SK-N-SH (cell line): ENCODE data around the gene THADA. TPM values are rescaled to one million over a fixed set of nuclear protein-coding genes. Genes with fewer than 3 reads are reported as not detected.

ENCODE experiments used
- CTCF ChIA-PET: fragments of 300-600, 350-600 bp; formaldehyde crosslinking; extraction: SDS; loops from one replicate; lab custom pipeline; 2021; lab: Yijun Ruan, JAX
- POLR2A ChIA-PET: fragments of 350-600 bp; sonication (Branson Sonifier 250); formaldehyde crosslinking; extraction: SDS; loops from one replicate; lab custom pipeline; 2020; ENCODE audit warnings: antibody characterized with exemption, inconsistent platforms; lab: Yijun Ruan, JAX
- DNase-seq: peaks from one replicate; pipeline ENCODE4 v3.0.0; 2012
- H2AFZ ChIP-seq: fragments of 200-600 bp; sonication (generic); 2 replicates; pipeline ENCODE4 v1.8.1; 2016; ENCODE audit warnings: antibody characterized with exemption, mild to moderate bottlenecking, low read depth
- H3F3A ChIP-seq: fragments of 200-600 bp; sonication (generic); replicated peaks from 2 replicates; pipeline ENCODE3; 2016; ENCODE audit warnings: antibody characterized with exemption, mild to moderate bottlenecking; ENCODE audit not compliant: insufficient read depth
- H3K27ac ChIP-seq, 2 experiments: fragments of 200-500 bp in 1 of 2; fragments of 200-600 bp in 1 of 2; sonication (Bioruptor generic) in 1 of 2; sonication (generic), shearing (Covaris generic) in 1 of 2; 2 replicates each; pipeline versions ENCODE4 v1.5.1 to v1.6.1; 2014 to 2016; ENCODE audit warnings: low read depth in 2 of 2, inconsistent platforms in 1 of 2, low read length in 1 of 2, mild to moderate bottlenecking in 1 of 2, mixed read lengths in 1 of 2
- H3K27me3 ChIP-seq: fragments of 200-600 bp; sonication (generic), shearing (Covaris generic); 2 replicates; pipeline ENCODE4 v1.6.1; 2016; ENCODE audit warnings: mixed run types; ENCODE audit not compliant: insufficient read depth
- H3K36me3 ChIP-seq, 2 experiments: fragments of 200-500 bp in 1 of 2; fragments of 200-600 bp in 1 of 2; sonication (Bioruptor generic) in 1 of 2; sonication (generic) in 1 of 2; replicated peaks in 1 of 2; 2 replicates each; pipeline versions ENCODE3 to v1.5.1; 2014 to 2016; ENCODE audit warnings: low read length in 1 of 2, mild to moderate bottlenecking in 1 of 2; ENCODE audit not compliant: insufficient read depth in 2 of 2, control insufficient read depth in 1 of 2
- H3K4me1 ChIP-seq, 2 experiments: fragments of 200-500 bp in 1 of 2; fragments of 200-600 bp in 1 of 2; sonication (Bioruptor generic) in 1 of 2; sonication (generic), shearing (Covaris generic) in 1 of 2; 2 replicates each; pipeline versions ENCODE4 v1.5.1 to v1.6.1; 2014 to 2016; ENCODE audit warnings: low read depth in 1 of 2, low read length in 1 of 2, mixed run types in 1 of 2; ENCODE audit not compliant: insufficient read depth in 2 of 2, control insufficient read depth in 1 of 2
- H3K4me2 ChIP-seq: fragments of 200-600 bp; sonication (generic), shearing (Covaris generic); 2 replicates; pipeline ENCODE4 v1.6.1; 2017; ENCODE audit warnings: mixed run types
- H3K4me3 ChIP-seq, 2 experiments: fragments of 200-500 bp in 1 of 2; fragments of 200-600 bp in 1 of 2; sonication (Bioruptor generic) in 1 of 2; sonication (generic), shearing (Covaris generic) in 1 of 2; 2 replicates each; pipeline versions ENCODE4 v1.5.1 to v1.8.1; 2014 to 2016; ENCODE audit warnings: low read depth in 2 of 2, inconsistent platforms in 1 of 2, low read length in 1 of 2, mild to moderate bottlenecking in 1 of 2, mixed read lengths in 1 of 2, moderate library complexity in 1 of 2
- H3K79me2 ChIP-seq: fragments of 200-600 bp; sonication (generic); 2 replicates; pipeline ENCODE4 v1.8.1; 2017; ENCODE audit warnings: mild to moderate bottlenecking; ENCODE audit not compliant: insufficient read depth
- H3K9ac ChIP-seq: fragments of 200-600 bp; sonication (generic); 2 replicates; pipeline ENCODE4 v1.6.1; 2017; ENCODE audit warnings: mixed run types
- H3K9me2 ChIP-seq: fragments of 200-600 bp; sonication (generic); 2 replicates; pipeline ENCODE4 v1.6.1; 2017; ENCODE audit warnings: mixed run types
- H3K9me3 ChIP-seq: fragments of 200-600 bp; sonication (generic); 2 replicates; pipeline ENCODE4 v1.6.1; 2017; ENCODE audit warnings: mixed run types, mild to moderate bottlenecking, moderate library complexity
- H4K20me1 ChIP-seq: fragments of 200-600 bp; sonication (generic); 2 replicates; pipeline ENCODE4 v1.6.1; 2017; ENCODE audit warnings: mild to moderate bottlenecking, mixed run types; ENCODE audit not compliant: insufficient read depth
- CTCF ChIP-seq: fragments of 200-600 bp; sonication (generic); IDR thresholded peaks from 2 replicates; pipeline ENCODE4 v1.6.1; 2017; ENCODE audit warnings: antibody characterized with exemption, mild to moderate bottlenecking, moderate library complexity
- ELF1 ChIP-seq: IDR thresholded peaks from 2 replicates; pipeline ENCODE4 v1.4.0; 2012
- EP300 ChIP-seq, 2 experiments: IDR thresholded peaks; 2 replicates each; pipeline versions ENCODE4 v1.4.0 to v1.6.1; 2012; ENCODE audit warnings: borderline replicate concordance in 1 of 2, low read depth in 1 of 2, low read length in 1 of 2
- FOSL2 ChIP-seq: IDR thresholded peaks from 2 replicates; pipeline ENCODE4 v1.4.0; 2012; ENCODE audit warnings: low read depth, mild to moderate bottlenecking, moderate library complexity, borderline replicate concordance
- GATA2 ChIP-seq: sonication (generic); formaldehyde crosslinking; IDR thresholded peaks from 2 replicates; pipeline ENCODE4 v1.5.0; 2020; ENCODE audit warnings: mild to moderate bottlenecking, missing genetic modification reagents
- IRF3 ChIP-seq: fragments of 150-350 bp; IDR thresholded peaks from 2 replicates; pipeline ENCODE4 v1.6.1; 2016; ENCODE audit warnings: mild to moderate bottlenecking, low read depth, low read length
- MAX ChIP-seq: IDR thresholded peaks from 2 replicates; pipeline ENCODE4 v1.4.0; 2012; ENCODE audit warnings: low read depth
- MEF2A ChIP-seq: IDR thresholded peaks from 2 replicates; pipeline ENCODE4 v1.4.0; 2012; ENCODE audit warnings: low read depth, borderline replicate concordance
- MXI1 ChIP-seq: IDR thresholded peaks from 2 replicates; pipeline ENCODE4 v1.6.1; 2012; ENCODE audit warnings: mild to moderate bottlenecking, low read depth, low read length, improper control_type of control experiment
- NFIC ChIP-seq: IDR thresholded peaks from 2 replicates; pipeline ENCODE4 v1.4.0; 2012; ENCODE audit warnings: borderline replicate concordance
- RCOR1 ChIP-seq: fragments of 150-350 bp; IDR thresholded peaks from 2 replicates; pipeline ENCODE4 v1.6.1; 2017; ENCODE audit warnings: antibody characterized with exemption, low read length
- RFX5 ChIP-seq: IDR thresholded peaks from 2 replicates; pipeline ENCODE4 v1.6.1; 2012; ENCODE audit warnings: mild to moderate bottlenecking, improper control_type of control experiment, low read length
- SIN3A ChIP-seq: IDR thresholded peaks from 2 replicates; pipeline ENCODE4 v1.6.1; 2012; ENCODE audit warnings: low read depth, mild to moderate bottlenecking, low read length, moderate library complexity, borderline replicate concordance
- TAF1 ChIP-seq: IDR thresholded peaks from 2 replicates; pipeline ENCODE4 v1.6.1; 2012; ENCODE audit warnings: low read depth, mild to moderate bottlenecking, low read length, moderate library complexity, borderline replicate concordance
- TCF12 ChIP-seq: IDR thresholded peaks from 2 replicates; pipeline ENCODE4 v1.4.0; 2012
- WGBS: methylation state at CpG from one replicate; pipeline ENCODE4 v1.1.6; 2017; ENCODE audit warnings: low lambda C conversion rate; 5-methylcytosine and 5-hydroxymethylcytosine counted together
- polyA plus RNA-seq, 3 experiments: library from polyadenylated mRNA; depleted of rRNA; stranded (reverse); fragments of >200 nt; gene quantifications; 2 replicates each; pipeline ENCODE4 v1.2.3, GENCODE V29; 2012
- TF ChIP-seq, protein P1 (sequence below): IDR thresholded peaks from 2 replicates; pipeline ENCODE4 v1.6.1; 2012; ENCODE audit warnings: mild to moderate bottlenecking, low read depth, low read length, moderate library complexity
- TF ChIP-seq, protein P2 (sequence below): fragments of 150-350 bp; IDR thresholded peaks from 2 replicates; pipeline ENCODE4 v1.6.1; 2017; ENCODE audit warnings: antibody characterized with exemption, low read length, low read depth, borderline replicate concordance

THADA gene
- polyA plus RNA-seq, 1 of the 3 experiments (the other 2 are of a cell fraction): 25.6 TPM

DNA sequence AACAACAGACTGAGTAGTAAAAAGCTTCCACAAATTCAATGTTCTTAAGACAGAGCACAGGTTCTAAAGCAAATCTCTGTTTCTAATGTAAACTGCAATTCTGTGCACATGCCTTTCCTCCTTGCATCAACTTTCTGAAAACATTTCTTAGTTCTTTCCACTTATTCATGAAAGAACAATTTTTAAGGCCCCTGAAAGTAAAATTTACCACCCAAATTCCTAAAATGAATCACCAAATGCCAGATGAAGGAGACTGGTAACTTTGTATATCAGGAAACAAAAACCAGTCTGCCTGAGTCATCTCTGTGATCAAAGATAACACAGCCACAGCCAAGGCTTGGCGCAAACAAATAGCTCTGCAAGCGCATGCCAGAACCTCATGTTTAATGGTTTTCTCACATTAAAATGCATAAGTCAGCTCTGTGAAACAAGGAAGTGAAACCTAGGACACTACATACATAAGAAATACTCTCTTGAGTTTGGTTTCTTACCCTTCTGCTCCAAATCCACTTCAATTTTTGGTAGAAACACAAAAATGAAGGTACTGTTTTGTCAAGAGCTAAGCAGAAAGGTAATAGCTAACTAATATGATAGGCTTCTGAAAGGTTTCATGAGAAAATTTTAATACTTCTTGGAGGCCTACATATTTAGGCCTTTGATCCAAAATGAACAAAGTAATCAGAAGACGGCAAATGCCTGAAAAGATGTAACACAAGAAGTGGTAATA is 169.4 kb downstream of the THADA start (continued):
- TF ChIP-seq, protein P1, sequence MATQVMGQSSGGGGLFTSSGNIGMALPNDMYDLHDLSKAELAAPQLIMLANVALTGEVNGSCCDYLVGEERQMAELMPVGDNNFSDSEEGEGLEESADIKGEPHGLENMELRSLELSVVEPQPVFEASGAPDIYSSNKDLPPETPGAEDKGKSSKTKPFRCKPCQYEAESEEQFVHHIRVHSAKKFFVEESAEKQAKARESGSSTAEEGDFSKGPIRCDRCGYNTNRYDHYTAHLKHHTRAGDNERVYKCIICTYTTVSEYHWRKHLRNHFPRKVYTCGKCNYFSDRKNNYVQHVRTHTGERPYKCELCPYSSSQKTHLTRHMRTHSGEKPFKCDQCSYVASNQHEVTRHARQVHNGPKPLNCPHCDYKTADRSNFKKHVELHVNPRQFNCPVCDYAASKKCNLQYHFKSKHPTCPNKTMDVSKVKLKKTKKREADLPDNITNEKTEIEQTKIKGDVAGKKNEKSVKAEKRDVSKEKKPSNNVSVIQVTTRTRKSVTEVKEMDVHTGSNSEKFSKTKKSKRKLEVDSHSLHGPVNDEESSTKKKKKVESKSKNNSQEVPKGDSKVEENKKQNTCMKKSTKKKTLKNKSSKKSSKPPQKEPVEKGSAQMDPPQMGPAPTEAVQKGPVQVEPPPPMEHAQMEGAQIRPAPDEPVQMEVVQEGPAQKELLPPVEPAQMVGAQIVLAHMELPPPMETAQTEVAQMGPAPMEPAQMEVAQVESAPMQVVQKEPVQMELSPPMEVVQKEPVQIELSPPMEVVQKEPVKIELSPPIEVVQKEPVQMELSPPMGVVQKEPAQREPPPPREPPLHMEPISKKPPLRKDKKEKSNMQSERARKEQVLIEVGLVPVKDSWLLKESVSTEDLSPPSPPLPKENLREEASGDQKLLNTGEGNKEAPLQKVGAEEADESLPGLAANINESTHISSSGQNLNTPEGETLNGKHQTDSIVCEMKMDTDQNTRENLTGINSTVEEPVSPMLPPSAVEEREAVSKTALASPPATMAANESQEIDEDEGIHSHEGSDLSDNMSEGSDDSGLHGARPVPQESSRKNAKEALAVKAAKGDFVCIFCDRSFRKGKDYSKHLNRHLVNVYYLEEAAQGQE: peak; percentile 82
- TF ChIP-seq IRF3 (no peak), RCOR1 (peak; percentile 98), TAF1 (peak; percentile 34; the same call in 1 of the 2 replicates), TCF12 (peak; percentile 100), FOSL2 (peak; percentile 100), MEF2A (peak; percentile 92), CTCF (no peak), NFIC (peak; percentile 99)

DNA sequence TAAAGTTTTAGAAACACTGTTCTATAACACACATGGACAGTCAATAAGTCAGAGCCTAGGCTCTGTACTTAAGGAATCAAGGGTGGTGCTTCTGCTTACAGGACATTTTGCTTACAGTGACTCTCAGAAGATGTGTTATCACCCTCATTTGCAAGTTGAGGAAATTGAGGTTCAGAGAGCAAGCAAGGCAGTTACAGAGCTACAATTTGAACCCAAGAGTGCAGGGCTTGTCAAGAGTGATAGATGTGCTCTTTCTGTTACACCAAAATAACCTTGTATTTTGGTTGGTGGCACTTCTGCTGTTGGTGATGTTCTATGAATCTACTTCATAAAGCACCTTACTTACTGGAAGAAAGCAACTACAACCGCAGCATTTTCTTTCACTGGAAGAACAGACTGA is 170.2 kb downstream of the THADA start:
- no peaks in the 10 kb centered on the region for H4K20me1 ChIP-seq
- no peak overlapping the region for H2AFZ ChIP-seq
- peak overlapping the region; percentile 38; the same call in 1 of the 2 replicates for H3K4me2 ChIP-seq
- no peaks in the 10 kb centered on the region for H3K79me2 ChIP-seq
- H3K27ac ChIP-seq: peak overlapping the region; percentile 97 to 99
- POLR2A ChIA-PET: interaction anchor here (1.4 kb wide), 1 partner anchor 158 kb away, joined by 5 read pairs; no protein-coding TSS in a partner anchor
- CTCF ChIA-PET: interaction anchor here (1.1 to 1.9 kb wide), 5 partner anchors 13 to 197 kb away, joined by 3 to 10 read pairs (median 4); no protein-coding TSS in a partner anchor
- H3K4me3 ChIP-seq: no peak overlapping the region
- no peaks in the 10 kb centered on the region for H3K9me3 ChIP-seq
- H3K9ac ChIP-seq: peak overlapping the region; percentile 32; the same call in 1 of the 2 replicates
- WGBS: 89% methylated on average over 1 of the region's 1 CpG
- peaks cover 2 to 4% of the 10 kb centered on the region in 2 experiments for H3K36me3 ChIP-seq
- H3F3A ChIP-seq: peaks cover 23% of the 10 kb centered on the region
- peaks cover 20 to 39% of the 10 kb centered on the region in 2 experiments for H3K4me1 ChIP-seq
- H3K9me2 ChIP-seq: no peaks in the 10 kb centered on the region
- H3K27me3 ChIP-seq: no peaks in the 10 kb centered on the region
- no peak for DNase-seq
- TF ChIP-seq RFX5 (no peak), MAX (no peak), MXI1 (no peak), EP300 (IDR thresholded peaks at IDR 0.05; ENCODE audit: borderline replicate concordance in 1 of 2, low read depth in 1 of 2, low read length in 1 of 2) (no peak), TAF1 (no peak), SIN3A (no peak), MEF2A (no peak), GATA2 (CRISPR knock-in tag) (no peak), ELF1 (no peak)
- TF ChIP-seq, protein P1: no peak
- TF ChIP-seq, protein P2, sequence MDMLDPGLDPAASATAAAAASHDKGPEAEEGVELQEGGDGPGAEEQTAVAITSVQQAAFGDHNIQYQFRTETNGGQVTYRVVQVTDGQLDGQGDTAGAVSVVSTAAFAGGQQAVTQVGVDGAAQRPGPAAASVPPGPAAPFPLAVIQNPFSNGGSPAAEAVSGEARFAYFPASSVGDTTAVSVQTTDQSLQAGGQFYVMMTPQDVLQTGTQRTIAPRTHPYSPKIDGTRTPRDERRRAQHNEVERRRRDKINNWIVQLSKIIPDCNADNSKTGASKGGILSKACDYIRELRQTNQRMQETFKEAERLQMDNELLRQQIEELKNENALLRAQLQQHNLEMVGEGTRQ: no peak
